Esophagus muscularis mucosa (tissue), 4 donors: Measurements from ENCODE around the gene EVI5. TPM values are rescaled to one million over a fixed set of nuclear protein-coding genes. Genes with fewer than 3 reads are reported as not detected.

Experiments
- DNase-seq: peaks from one replicate; pipeline ENCODE4 v3.0.0-alpha.2; 2017; ENCODE audit errors: extremely low spot score
- H3K27ac ChIP-seq, 4 donors: fragments of 200-600 bp; sonication (generic); replicated peaks in 1 of 4; 1 replicate in 3 of 4; 2 replicates in 1 of 4; pipeline ENCODE4 v1.5.1; 2016 to 2019; ENCODE audit warnings: mild to moderate bottlenecking in 1 of 4
- H3K27me3 ChIP-seq, 4 donors: fragments of 200-600 bp; sonication (generic); one replicate each; pipeline versions ENCODE4 v1.5.1 to v1.6.0; 2016 to 2019
- H3K36me3 ChIP-seq, 4 donors: fragments of 200-600 bp; sonication (generic); one replicate each; pipeline ENCODE4 v1.5.1; 2016 to 2019
- H3K4me1 ChIP-seq, 4 donors: fragments of 200-600 bp; sonication (generic); one replicate each; pipeline ENCODE4 v1.5.1; 2016 to 2019
- H3K4me3 ChIP-seq, 4 donors: fragments of 200-600 bp; sonication (generic); 1 replicate in 2 of 4; 2 replicates in 2 of 4; pipeline ENCODE4 v1.5.1; 2016 to 2019; ENCODE audit warnings: mild to moderate bottlenecking in 4 of 4, moderate library complexity in 1 of 4
- H3K9me3 ChIP-seq, 4 donors: fragments of 200-600 bp; sonication (generic); 1 replicate in 3 of 4; 2 replicates in 1 of 4; pipeline ENCODE4 v1.5.1; 2016 to 2019
- CTCF ChIP-seq, 3 experiments: fragments of 200-600 bp in 2 of 3; fragments of 450-650 bp in 1 of 3; sonication (generic) in 2 of 3; IDR thresholded peaks; one replicate each; pipeline ENCODE4 v1.5.1; 2017 to 2019; ENCODE audit warnings: antibody characterized with exemption in 3 of 3, mild to moderate bottlenecking in 2 of 3, moderate library complexity in 1 of 3
- EP300 ChIP-seq: sonication (generic); formaldehyde crosslinking; IDR thresholded peaks from one replicate; pipeline ENCODE4 v1.6.1; 2017; ENCODE audit warnings: antibody characterized with exemption
- POLR2A ChIP-seq: fragments of 450-650 bp; IDR thresholded peaks from one replicate; pipeline ENCODE4 v1.6.1; 2017; ENCODE audit warnings: antibody characterized with exemption, moderate library complexity, mild to moderate bottlenecking, low read depth
- POLR2AphosphoS5 ChIP-seq, 2 donors: sonication (generic); formaldehyde crosslinking; IDR thresholded peaks; one replicate each; pipeline ENCODE4 v1.6.1; 2017; ENCODE audit warnings: antibody characterized with exemption in 2 of 2
- WGBS: methylation state at CpG from one replicate; pipeline ENCODE4 v1.1.5; 2018; 5-methylcytosine and 5-hydroxymethylcytosine counted together
- intact Hi-C: fragments of 100-400 bp; cut with DNase I; formaldehyde crosslinking; loops from one replicate; pipeline ENCODE4 v1.15.1; 2023
- total RNA-seq, 4 donors: library from RNA; depleted of rRNA; stranded (reverse); fragments of >200 nt; gene quantifications; one replicate each; pipeline versions ENCODE4 v1.1.0 to v1.2.1, GENCODE V29; 2016

EVI5 gene
- total RNA-seq, 4 donors from 2014 or later: 32.3 to 55.2 (median 40.4) TPM

GRCh38 chr1:92577261-92577895, 207.5 kb downstream of the EVI5 start:
- H3K4me1 ChIP-seq: peaks cover 0 to 4% (median 1%) of the 10 kb centered on the region in 4 donors
- peaks cover 0 to 10% (median 0%) of the 10 kb centered on the region in 4 donors for H3K36me3 ChIP-seq
- intact Hi-C loops: no loop called here
- H3K4me3 ChIP-seq: no peak overlapping the region
- no peaks in the 10 kb centered on the region for H3K9me3 ChIP-seq
- no peak for TF ChIP-seq CTCF (IDR thresholded peaks at IDR 0.05)
- no peak for TF ChIP-seq POLR2AphosphoS5 (IDR thresholded peaks at IDR 0.05)
- TF ChIP-seq EP300: no peak
- TF ChIP-seq POLR2A: no peak
- H3K27ac ChIP-seq: no peak overlapping the region
- WGBS: 61% methylated on average over 5 of the region's 5 CpGs
- H3K27me3 ChIP-seq: no peaks in the 10 kb centered on the region
- no peak for DNase-seq

GRCh38 chr1:92575123-92575522, 209.8 kb downstream of the EVI5 start:
- intact Hi-C loops: no loop called here
- no peak for DNase-seq
- TF ChIP-seq CTCF (IDR thresholded peaks at IDR 0.05): no peak
- TF ChIP-seq POLR2A: no peak
- TF ChIP-seq EP300: no peak
- no peak for TF ChIP-seq POLR2AphosphoS5 (IDR thresholded peaks at IDR 0.05)
- peaks cover 0 to 4% (median 0%) of the 10 kb centered on the region in 4 donors for H3K36me3 ChIP-seq
- no peak overlapping the region for H3K4me3 ChIP-seq
- no peak overlapping the region for H3K27ac ChIP-seq
- H3K27me3 ChIP-seq: no peaks in the 10 kb centered on the region
- no peaks in the 10 kb centered on the region for H3K9me3 ChIP-seq
- 88% methylated on average over 3 of the region's 3 CpGs for WGBS
- H3K4me1 ChIP-seq: peaks cover 0 to 4% (median 1%) of the 10 kb centered on the region in 4 donors

- Histone ChIP-seq H3K27me3 (no peaks in the 10 kb centered on the region), H3K36me3 (peaks cover 0 to 11% (median 0%) of the 10 kb centered on the region in 4 donors), H3K27ac (no peak overlapping the region), H3K9me3 (no peaks in the 10 kb centered on the region), H3K4me1 (peaks cover 0 to under 1% (median under 1%) of the 10 kb centered on the region in 4 donors), H3K4me3 (no peak overlapping the region)
- no peak for DNase-seq
- intact Hi-C loops: no loop called here
- 75% methylated on average over 2 of the region's 2 CpGs for WGBS
- no peak for TF ChIP-seq EP300
- TF ChIP-seq CTCF (IDR thresholded peaks at IDR 0.05): no peak
- TF ChIP-seq POLR2A: no peak
- TF ChIP-seq POLR2AphosphoS5 (IDR thresholded peaks at IDR 0.05): no peak
Measured at GRCh38 chr1:92572520-92572919, 212.4 kb downstream of the EVI5 start.

GRCh38 chr1:92571578-92571977, 213.3 kb downstream of the EVI5 start:
- WGBS: 97% methylated on average over 2 of the region's 2 CpGs
- no peak for DNase-seq
- TF ChIP-seq CTCF (IDR thresholded peaks at IDR 0.05): no peak
- no peak for TF ChIP-seq EP300
- no peak for TF ChIP-seq POLR2A
- Histone ChIP-seq H3K27me3 (no peaks in the 10 kb centered on the region), H3K4me1 (no peaks in the 10 kb centered on the region), H3K36me3 (peaks cover 0 to 11% (median 0%) of the 10 kb centered on the region in 4 donors), H3K9me3 (no peaks in the 10 kb centered on the region), H3K27ac (no peak overlapping the region), H3K4me3 (no peak overlapping the region)
- intact Hi-C loops: no loop called here
